TTC549 (cell line): ENCODE results near the gene DNAH3.
"Not testable (repeated sequence)": the region's sequence is repeated elsewhere in the genome, so short reads cannot be mapped to it uniquely, and the experiment has no call there.

Source experiments
- FAIRE-seq: peaks from 2 replicates; lab custom pipeline; 2012; peaks lifted over from hg19 to GRCh38; lab: Jason Lieb, UNC

The DNAH3 gene, protein sequence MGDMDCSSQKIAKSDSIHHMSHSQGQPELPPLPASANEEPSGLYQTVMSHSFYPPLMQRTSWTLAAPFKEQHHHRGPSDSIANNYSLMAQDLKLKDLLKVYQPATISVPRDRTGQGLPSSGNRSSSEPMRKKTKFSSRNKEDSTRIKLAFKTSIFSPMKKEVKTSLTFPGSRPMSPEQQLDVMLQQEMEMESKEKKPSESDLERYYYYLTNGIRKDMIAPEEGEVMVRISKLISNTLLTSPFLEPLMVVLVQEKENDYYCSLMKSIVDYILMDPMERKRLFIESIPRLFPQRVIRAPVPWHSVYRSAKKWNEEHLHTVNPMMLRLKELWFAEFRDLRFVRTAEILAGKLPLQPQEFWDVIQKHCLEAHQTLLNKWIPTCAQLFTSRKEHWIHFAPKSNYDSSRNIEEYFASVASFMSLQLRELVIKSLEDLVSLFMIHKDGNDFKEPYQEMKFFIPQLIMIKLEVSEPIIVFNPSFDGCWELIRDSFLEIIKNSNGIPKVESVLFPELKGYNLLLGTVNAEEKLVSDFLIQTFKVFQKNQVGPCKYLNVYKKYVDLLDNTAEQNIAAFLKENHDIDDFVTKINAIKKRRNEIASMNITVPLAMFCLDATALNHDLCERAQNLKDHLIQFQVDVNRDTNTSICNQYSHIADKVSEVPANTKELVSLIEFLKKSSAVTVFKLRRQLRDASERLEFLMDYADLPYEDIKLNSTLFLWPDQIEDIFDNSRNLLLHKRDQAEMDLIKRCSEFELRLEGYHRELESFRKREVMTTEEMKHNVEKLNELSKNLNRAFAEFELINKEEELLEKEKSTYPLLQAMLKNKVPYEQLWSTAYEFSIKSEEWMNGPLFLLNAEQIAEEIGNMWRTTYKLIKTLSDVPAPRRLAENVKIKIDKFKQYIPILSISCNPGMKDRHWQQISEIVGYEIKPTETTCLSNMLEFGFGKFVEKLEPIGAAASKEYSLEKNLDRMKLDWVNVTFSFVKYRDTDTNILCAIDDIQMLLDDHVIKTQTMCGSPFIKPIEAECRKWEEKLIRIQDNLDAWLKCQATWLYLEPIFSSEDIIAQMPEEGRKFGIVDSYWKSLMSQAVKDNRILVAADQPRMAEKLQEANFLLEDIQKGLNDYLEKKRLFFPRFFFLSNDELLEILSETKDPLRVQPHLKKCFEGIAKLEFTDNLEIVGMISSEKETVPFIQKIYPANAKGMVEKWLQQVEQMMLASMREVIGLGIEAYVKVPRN (N-terminal part only)

DNA sequence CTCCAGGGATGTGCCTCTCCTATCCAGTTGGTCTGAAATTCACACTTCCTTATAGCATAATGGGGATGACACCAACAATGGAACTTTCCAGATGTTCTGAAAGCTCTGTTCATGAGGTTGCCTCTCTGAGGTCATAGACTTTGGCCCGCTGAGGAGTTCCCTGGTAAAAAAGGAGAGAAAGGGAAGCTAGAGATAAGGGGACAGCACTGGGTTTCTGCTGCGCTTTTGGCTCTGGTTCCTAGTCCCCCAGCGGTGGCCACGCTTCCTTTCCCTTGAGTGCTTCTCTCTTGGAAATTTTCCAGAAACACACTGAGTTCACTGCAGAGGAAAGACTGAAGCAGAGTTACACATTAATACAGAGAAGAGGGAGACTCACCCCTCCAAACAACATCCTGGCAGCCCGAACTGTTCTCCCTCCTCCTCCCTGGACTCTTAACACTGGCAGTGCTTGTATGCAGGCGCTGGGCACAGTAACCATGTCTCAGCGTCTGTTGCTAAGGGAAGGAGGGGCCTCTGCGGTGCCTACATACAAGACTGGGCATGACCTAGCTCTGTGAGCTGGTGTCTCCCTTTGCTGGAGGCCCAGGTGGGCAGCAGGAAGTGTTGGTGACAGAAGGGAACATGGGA is at the start of gene DNAH3:
Gene DNAH3 (minus strand): TSS at position 472 of the 627 bp plus-strand sequence. CDS start 527 bp downstream, outside the sequence.
- no peak for FAIRE-seq

DNA sequence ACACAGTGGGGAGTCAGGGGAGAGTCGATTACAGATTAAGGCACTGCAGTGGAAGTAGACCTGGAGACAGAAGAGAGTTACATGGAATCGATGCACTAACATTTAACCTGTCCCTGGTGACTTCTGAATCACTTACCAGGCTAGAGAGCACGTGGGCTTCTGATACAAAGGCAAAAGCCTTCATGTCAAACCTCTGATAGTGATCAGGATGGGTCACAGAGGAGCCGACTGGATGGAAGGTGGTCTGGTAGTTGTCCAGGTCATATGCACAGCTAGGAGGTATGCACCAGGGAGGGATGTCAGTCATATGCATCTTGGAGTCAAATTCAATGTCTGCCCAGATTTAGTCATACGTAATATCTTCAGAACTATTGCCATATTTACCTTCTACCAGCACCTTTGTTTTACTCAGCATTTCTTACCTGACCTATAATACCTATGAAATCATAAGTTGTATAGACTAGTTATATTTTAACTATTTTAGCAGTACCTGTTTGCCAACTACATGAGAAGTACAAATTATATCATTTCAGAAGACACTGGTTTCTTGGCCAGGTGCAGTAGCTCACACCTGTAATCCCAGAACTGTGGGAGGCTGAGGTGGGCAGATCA is 49.1 kb upstream of the DNAH3 start:
- FAIRE-seq, result no peak

DNA sequence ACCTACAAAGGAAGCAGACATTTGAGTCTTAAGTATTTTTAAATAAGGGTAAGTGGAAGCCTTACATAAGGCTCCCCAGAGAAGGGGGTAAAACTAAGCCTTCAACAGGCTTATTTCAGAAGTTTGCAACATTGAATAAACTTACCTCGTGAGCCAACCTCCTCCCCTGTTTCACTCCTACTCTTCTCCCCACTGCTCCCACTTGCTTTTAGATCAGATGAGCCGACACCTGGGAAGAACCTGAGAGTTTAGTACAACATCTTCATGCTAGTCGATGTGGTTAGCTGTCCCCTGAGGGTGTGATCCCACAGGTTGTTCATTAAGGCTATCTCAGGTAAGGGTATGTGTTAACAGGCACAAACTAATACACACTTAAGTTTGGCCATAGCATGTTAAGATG is 47.0 kb upstream of the DNAH3 start:
- no peak for FAIRE-seq

DNA sequence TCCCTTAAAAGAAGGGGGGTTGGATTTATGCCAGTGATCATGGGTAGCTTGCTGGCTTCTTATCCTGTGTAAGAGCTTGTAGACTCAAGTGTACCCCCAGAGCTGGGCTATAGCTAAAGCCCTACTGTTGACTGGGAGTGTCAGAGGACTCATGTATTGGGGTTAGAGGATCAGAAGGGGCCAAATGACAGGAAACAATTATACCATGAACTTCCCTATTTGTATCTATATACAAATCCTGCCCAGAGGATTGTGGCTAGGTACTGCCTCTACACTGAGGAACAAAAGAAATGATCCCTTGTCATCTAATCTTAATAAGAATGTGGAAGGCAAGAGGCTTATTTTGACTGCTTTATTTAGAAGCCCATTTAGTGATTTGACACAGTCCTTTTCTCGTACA is 46.5 kb upstream of the DNAH3 start:
- FAIRE-seq, result no peak

DNA sequence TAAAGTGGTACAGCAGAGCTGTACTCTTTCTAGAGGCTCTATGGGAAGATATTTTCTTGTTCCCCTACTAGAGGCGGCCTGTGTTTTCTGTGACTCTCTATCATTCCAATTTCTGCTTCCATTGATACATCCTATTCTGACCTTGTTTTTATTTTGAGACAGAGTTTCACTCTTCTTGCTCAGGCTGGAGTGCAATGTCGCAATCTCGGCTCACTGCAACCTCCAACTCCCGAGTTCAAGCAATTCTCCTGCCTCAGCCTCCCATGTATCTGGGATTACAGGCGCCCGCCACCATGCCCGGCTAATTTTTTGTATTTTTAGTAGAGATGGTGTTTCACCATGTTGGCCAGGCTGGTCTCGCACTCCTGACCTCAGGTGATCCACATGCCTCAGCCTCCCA is 44.7 kb upstream of the DNAH3 start:
- FAIRE-seq, result not testable (repeated sequence)

DNA sequence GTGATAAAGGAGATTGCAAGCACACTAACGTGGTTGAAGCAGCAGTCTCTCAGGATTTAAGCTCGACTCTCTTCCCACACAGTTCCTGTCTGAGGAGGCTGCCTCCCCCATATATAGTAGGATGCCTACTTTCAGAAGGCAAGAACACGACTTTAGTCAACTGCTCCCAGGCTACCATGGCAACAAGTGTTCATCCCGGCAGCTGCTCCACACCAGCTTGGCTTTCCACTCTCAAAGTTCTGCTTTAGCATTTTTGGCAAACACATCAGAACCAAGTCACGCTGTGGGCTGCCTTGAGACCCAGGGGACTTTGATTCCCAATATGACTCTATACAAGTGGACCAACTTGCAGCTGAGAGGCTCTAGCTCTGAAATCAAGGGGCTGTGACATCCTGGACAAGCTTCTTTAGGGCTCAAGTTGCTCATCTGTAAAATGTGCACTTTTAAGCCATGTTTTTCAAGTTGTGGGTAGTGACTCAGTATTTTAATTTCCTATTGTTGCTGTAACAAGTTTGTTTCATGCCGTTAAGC is 44.2 kb upstream of the DNAH3 start:
- FAIRE-seq, result no peak

DNA sequence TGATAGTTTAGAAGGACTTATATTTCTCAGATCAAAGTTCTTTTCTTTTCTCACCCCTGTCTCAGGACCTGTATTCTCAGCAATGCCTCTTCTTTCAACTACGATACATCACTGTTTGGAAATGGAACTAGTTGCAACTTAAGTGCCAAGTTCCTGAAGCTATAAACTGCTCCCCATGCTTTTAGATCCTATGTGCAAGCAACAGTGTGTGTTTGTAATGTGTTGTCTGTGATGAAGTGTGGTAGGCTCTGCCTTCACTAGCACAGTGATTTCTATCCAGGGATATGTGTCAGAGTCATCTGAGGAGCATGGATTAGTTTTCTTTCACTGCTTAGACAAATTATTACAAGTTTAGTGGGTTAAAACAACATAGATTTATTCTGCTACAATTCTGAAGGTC is 42.3 kb upstream of the DNAH3 start:
- no peak for FAIRE-seq

DNA sequence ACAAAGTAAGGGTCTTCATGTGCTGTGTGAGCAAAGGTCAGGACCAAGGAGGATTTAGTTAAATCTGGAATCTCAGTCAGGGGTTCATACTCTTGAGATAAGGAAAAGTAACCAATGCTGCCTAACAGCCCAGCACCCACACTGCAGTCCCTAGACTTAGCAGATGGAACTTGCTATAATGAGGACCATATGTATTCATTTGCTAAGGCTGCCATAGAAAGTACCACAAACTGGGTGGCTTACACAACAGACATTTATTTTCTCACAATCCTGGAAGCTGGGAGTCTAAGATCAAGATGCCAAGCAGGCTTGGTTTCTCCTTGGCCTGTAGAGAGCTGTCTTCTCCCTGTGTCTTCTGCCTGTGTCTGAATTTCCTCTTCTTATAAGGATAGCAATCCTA is 40.0 kb upstream of the DNAH3 start:
- no peak for FAIRE-seq

DNA sequence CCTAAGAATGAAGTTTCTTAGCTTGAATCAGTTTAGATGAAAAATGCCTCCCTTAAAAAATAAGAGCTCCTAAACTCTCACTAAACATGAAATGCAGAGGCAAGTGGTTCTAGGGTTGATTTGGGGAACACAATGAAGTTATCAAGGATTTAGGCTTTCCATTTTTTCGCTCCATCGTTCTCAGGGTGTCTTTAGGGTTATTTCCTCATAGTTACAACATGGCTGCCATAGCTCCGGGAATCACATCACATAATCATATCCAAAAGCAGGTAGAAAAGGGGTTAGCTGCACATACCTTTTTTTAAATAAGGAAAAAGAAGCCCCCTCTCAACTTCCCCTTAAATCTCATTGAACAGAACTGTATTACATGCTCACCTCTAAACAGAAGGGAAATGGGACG is 39.4 kb upstream of the DNAH3 start:
- no peak for FAIRE-seq

DNA sequence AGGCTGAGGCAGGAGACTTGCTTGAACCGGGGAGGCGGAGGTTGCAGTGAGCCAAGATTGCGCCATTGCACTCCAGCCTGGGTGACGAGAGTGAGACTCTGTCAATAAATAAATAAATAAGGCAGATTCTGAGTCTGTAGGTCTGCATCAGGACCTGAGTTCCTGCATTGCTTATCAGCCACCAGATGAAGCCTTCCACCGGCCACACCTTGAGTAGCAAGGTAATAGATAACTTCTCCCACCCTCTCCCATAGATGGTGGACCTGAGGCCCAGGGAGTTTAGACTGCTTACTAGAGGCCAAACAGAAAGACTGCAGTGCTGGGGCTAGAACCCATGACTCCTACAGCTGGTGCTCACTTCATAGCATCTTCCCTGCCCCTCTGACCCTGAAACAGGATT is 38.7 kb upstream of the DNAH3 start:
- no peak for FAIRE-seq

DNA sequence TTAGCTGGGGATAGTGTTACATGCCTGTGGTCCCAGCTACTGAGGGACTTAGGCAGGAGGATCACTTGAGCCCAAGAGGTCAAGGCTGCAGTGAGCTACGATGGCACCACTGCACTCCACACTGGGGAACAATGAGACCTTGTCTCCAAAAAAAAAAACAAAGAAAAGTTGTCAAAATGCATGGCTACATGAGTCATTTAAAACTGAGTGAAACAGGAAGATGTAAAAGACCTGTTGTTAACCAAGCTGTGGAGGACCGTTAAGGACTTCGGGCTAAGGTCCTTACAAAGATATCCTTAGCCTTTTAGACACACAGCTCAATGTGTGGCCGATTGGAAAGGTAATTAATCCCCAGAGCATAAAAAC is 35.7 kb upstream of the DNAH3 start:
- FAIRE-seq, result no peak

DNA sequence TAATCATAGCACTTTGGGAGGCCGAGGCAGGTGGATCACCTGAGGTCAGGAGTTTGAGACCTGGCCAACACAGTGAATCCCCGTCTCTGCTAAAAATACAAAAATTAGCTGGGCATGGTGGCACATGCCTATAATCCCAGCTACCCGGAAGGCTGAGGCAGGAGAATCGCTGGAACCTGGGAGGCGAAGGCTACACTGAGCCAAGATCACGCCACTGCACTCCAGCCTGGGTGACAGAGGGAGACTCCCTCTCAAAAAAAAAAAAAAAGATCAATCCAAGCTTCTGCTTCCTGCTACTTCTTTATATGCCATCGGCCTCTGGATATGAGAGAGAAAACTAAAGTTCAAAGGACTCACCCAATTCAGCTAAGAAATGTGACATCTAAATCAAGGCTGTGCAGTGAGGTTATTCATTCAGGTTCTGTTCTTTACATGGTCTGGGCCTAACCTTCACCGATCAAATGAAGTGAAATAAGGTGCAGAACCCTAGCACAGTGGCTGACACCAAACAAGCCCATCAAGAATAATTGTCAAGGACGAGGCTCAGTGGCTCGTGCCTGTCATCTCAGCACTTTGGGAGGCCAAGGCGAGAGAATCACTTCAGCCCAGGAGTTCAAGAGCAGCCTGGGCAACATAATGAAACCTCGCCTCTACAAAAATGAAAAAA is 35.1 kb upstream of the DNAH3 start:
- FAIRE-seq, result no peak

DNA sequence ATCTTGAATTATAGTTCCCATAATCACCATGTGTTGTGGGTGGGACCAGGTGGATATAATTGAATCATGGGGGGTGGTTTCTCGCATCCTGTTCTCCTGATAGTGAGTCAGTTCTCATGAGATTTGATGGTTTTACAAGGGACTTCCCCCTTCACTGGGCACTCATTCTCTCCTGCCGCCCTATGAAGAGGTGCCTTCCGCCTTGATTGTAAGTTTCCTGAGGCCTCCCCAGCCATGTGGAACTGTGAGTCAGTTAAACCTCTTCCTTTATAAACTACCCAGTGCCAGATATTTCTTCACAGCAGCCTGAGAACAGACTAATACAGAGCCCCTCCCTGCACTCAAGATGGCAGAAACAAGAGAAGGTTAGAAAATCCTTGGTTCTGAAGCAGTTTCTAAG is 34.2 kb upstream of the DNAH3 start:
- FAIRE-seq, result no peak

DNA sequence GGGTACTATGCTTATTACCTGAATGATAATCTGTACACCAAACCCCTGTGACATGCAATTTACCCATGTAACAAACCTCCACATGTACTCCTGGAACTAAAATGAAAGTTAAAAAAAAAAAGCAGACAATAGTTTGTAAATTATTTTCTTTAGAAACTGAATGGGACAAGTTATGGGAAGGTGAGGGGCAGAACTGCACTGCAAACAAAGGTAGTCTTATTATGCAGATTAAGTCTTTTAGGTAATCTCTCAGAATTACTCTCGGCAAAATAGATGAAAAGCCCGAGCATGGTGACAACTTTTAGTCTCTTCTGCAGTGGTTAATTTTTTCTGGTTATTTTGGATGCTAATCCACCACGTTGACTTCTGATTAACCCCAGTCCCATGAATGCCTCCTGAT is 33.3 kb upstream of the DNAH3 start:
- FAIRE-seq, result no peak

DNA sequence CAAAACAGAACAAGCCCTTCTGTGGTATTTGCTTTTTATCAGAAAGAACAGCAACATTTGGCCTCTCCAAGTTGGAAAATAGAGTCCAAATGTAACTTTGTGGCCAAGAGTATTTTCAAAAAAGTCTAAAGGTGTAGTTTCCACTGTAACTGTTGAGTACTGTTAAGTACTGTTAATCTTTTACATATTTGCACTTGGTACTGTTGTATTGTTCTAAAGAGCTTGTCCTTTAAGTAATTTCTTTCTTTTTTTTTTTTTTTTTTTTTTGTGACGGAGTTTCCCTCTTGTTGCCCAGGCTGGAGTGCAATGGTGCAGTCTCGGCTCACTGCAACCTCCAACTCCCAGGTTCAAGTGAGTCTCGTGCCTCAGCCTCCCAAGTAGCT is 29.3 kb upstream of the DNAH3 start:
- no peak for FAIRE-seq

DNA sequence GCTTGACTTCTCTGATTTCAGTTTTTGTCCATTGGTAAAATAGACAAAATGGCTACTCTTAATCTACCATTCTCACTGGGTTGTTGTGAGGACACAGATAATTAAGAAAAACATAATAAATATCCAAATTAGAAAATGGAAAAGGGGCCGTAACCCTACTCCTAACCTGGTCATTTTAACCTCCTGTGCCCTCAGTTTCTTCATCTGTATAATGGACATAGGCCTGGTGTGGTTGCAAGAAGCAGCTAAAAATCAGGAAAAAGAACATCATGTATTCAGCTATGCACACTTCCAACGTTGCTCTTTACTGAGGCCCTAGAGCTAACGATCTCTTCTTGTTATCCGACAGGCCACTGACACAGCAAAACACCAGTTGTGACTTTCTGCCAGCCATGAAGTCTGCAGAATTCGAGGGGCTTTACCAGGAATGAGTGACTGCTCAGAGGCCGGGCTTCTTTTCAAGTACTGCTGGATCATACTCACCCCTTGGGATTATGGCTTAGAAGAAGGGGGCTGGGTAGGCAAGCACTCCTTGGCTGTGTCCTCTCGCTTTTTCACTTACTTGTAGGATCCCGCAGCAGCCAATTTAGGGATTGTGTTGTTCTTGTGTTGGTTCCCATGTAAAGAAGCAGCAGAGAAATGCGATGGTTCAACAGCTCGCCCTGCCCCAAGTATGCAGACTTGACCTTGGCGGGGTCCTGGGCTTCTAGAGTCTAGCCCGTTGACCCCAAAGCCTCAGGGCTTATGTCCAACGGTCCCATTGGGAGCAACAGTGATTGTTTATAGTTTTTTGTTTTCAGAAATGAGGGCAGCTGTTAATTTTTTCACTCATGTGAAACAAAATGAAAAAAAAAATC is 28.7 kb upstream of the DNAH3 start:
- no peak for FAIRE-seq

DNA sequence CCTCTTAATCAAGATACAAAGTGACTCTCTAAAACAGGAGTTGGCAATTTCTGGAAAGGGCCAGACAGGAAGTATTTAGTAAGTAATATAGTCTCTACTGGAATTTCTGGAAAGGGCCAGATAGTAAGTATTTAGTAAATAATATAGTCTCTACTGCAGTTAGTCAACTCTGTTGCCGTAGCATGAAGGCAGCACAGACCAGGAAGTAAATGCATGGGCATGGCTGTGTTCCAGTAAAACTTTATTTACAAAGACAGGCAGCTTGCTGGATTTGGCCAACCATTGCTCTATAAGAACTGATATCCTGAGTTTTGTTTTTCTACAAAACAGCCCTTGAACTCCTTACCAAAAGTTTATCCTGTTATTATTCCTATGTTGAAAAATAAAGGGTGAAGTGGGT is 24.8 kb upstream of the DNAH3 start:
- FAIRE-seq, result no peak

DNA sequence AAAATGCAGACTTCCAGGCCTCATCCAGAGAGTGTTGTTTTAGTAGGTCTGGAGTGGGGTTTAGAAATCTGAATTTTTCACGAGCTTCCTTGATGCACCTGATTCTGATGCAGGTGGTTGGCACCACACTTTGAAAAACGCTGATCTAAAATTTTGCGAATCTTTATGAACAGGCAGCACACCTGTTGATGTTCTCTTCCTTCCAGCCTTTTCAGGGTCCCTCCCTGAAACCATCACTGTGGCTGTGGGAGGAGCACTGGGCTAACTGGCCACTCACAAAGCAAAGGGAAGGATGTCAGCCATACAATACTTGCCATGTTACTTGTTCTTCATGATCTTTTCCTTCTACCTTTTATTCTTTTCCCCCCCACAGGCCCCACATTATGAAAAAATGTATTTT is 22.0 kb upstream of the DNAH3 start:
- no peak for FAIRE-seq

DNA sequence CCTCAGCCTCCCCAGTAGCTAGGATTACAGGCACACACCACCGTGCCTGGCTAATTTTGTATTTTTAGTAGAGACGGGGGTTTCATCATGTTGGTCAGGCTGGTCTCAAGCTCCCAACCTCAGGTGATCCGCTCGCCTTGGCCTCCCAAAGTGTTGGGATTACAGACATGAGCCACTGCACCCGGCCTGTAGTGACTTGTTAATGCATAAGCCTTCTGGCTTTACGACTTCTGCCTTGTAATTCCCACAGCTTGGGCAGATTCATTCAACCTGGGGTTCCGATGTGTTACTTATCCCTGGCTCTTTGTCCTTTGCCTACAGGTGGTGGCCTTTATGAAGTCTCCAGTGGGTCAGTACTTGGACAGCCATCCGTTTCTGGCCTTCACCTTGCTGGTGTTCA is 19.5 kb upstream of the DNAH3 start:
- not testable (repeated sequence) for FAIRE-seq
